Activated CD8-positive, alpha-beta T cell treated with anti-CD3 and anti-CD28 coated beads, Interleukin-2, amount 10 ng/mL, durations not matched to agents 7 days and 5 days (primary cell): Measurements from ENCODE around the gene EID2. TPM values are rescaled to one million over a fixed set of nuclear protein-coding genes. Genes with fewer than 3 reads are reported as not detected.
A peak's percentile ranks its signal among the peaks of the same experiment; 100 is the strongest.

Experiments
- ATAC-seq: fragments of 150-1000 bp; cut with Tn5 transposase; one replicate; pipeline ENCODE4 v1.10.0; 2021; ENCODE audit warnings: moderate library complexity
- CTCF ChIA-PET: fragments of 350-600 bp; sonication (Branson Sonifier 250); formaldehyde crosslinking; loops from one replicate; lab custom pipeline; 2021; ENCODE audit warnings: antibody characterized with exemption; lab: Charles Lee
- POLR2A ChIA-PET: fragments of 350-600 bp; sonication (Branson Sonifier 250); formaldehyde crosslinking; loops from one replicate; lab custom pipeline; 2021; ENCODE audit warnings: antibody characterized with exemption; lab: Charles Lee
- DNase-seq: peaks from one replicate; pipeline ENCODE4 v3.0.0-alpha.2; 2020
- H3K27ac Mint-ChIP-seq: one replicate; pipeline ENCODE4 v1.8.0; 2021; ENCODE audit warnings: mild to moderate bottlenecking, mixed read lengths
- H3K27me3 Mint-ChIP-seq: one replicate; pipeline ENCODE4 v1.8.0; 2021; ENCODE audit warnings: low read depth, mixed read lengths
- H3K36me3 Mint-ChIP-seq: one replicate; pipeline ENCODE4 v1.8.0; 2021; ENCODE audit warnings: low read depth, mixed read lengths
- H3K4me1 Mint-ChIP-seq: one replicate; pipeline ENCODE4 v1.8.0; 2021; ENCODE audit warnings: low read depth, mixed read lengths
- H3K4me3 Mint-ChIP-seq: one replicate; pipeline ENCODE4 v1.8.0; 2021; ENCODE audit warnings: mild to moderate bottlenecking, mixed read lengths
- H3K9me3 Mint-ChIP-seq: one replicate; pipeline ENCODE4 v1.8.0; 2022; ENCODE audit warnings: mixed read lengths; ENCODE audit not compliant: insufficient read depth
- total RNA-seq, 2 experiments: library from RNA; stranded (reverse); gene quantifications; one replicate each; pipeline ENCODE4 v1.2.3, GENCODE V29; 2021

Gene EID2, protein sequence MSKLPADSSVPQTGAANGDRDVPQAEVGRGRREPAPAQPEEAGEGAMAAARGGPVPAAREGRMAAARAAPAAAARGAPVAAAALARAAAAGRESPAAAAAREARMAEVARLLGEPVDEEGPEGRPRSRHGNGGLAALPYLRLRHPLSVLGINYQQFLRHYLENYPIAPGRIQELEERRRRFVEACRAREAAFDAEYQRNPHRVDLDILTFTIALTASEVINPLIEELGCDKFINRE
- 10 to 100 TPM; 18.9 to 19.9 TPM for total RNA-seq

DNA sequence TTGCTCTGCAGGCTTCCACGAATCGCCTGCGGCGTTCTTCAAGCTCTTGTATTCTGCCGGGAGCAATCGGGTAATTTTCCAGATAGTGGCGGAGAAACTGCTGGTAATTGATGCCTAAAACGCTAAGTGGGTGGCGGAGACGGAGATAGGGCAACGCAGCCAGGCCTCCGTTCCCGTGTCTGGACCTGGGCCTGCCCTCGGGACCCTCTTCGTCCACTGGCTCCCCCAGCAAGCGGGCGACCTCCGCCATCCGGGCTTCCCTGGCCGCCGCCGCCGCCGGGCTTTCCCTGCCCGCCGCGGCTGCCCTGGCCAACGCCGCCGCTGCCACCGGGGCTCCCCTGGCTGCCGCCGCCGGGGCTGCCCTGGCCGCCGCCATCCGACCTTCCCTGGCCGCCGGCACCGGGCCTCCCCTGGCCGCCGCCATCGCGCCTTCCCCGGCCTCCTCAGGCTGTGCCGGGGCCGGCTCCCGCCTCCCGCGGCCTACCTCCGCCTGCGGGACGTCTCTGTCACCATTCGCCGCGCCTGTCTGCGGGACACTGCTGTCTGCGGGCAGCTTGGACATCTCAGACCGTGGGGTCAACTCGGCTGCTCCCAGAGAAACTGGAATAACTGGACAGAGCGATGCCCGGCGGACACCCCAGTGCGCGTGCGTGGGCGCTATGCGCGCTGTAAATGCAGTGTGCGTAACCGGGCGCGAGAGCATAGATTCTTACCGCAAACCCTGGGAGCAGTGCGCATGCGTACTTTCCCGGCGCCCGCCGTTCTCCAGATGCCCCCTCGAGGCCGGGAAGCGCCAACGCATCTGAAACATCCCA lies at the start of gene EID2:
EID2 (minus strand) TSS at position 644 of the 815 bp plus-strand sequence; CDS start at position 562, 82 bp downstream.
- peak within 1 kb of the TSS; percentile 95 for H3K4me3 Mint-ChIP-seq
- peak; percentile 97 for DNase-seq
- no peaks in the 10 kb centered on the region for H3K9me3 Mint-ChIP-seq
- POLR2A ChIA-PET, result interaction anchor here (0.6 to 2.9 kb wide), 6 partner anchors 10 to 141 kb away, joined by 3 to 14 read pairs (median 5); partner anchors contain the start of genes RPS16, SUPT5H and ZFP36
- H3K4me1 Mint-ChIP-seq, result peaks cover 58% of the 10 kb centered on the region
- H3K27ac Mint-ChIP-seq, result peak within 1 kb of the TSS; percentile 94
- CTCF ChIA-PET, result interaction anchor here (0.8 to 2.5 kb wide), 6 partner anchors 99 to 133 kb away, joined by 4 to 18 read pairs (median 5); partner anchors contain the start of genes PLEKHG2 and RPS16
- peaks cover 15% of the 10 kb centered on the region for H3K36me3 Mint-ChIP-seq
- H3K27me3 Mint-ChIP-seq, result no peaks in the 10 kb centered on the region
- ATAC-seq, result peak; percentile 91

DNA sequence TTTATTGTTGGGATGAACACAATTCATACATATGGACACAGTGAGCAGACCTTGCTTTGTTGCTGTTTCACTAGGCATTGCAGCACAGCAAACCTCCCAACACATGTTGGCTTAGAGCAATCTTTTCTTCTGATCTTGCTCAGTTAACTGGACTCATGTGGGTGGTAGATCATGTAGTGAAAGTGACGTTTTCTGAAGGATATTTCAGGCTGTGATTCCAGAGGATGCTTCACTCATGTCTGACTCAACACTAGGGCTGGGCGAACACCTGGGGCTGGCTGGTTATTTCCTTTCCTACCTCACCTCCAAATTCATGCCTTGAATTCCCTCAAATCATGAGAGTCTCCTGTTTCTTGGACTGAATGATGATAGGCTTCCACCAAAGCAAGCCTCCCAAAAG lies 48.1 kb upstream of the EID2 start:
- Mint-ChIP-seq H3K36me3 (no peaks in the 10 kb centered on the region), H3K27ac (no peak overlapping the region), H3K9me3 (no peaks in the 10 kb centered on the region), H3K4me1 (no peaks in the 10 kb centered on the region), H3K4me3 (no peak overlapping the region), H3K27me3 (peaks cover 13% of the 10 kb centered on the region)
- CTCF ChIA-PET, result interaction anchor here (0.7 kb wide), 1 partner anchor 181 kb away, joined by 3 read pairs; no protein-coding TSS in a partner anchor
- DNase-seq (no peak), ATAC-seq (no peak)
- POLR2A ChIA-PET, result no interaction called here

DNA sequence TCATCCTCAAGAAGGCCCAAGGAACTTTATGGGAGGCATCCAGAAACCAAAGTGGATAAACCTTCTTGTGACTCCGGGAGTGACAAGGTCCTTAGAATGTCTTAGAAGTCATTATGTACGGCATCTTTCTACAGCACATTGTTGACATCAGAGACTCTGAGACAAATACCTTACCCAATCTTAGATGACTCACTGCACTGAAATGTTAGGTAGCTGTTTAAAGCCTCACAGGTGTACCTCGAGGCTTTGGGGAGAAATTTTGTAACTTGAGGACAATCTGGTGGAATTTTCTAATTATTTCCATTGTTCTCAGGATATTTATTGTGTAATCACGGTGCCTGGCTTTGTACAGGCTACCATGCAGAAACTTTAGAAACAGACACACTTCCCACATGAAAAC lies 47.5 kb upstream of the EID2 start:
- no peak overlapping the region for H3K27ac Mint-ChIP-seq
- H3K9me3 Mint-ChIP-seq, result no peaks in the 10 kb centered on the region

DNA sequence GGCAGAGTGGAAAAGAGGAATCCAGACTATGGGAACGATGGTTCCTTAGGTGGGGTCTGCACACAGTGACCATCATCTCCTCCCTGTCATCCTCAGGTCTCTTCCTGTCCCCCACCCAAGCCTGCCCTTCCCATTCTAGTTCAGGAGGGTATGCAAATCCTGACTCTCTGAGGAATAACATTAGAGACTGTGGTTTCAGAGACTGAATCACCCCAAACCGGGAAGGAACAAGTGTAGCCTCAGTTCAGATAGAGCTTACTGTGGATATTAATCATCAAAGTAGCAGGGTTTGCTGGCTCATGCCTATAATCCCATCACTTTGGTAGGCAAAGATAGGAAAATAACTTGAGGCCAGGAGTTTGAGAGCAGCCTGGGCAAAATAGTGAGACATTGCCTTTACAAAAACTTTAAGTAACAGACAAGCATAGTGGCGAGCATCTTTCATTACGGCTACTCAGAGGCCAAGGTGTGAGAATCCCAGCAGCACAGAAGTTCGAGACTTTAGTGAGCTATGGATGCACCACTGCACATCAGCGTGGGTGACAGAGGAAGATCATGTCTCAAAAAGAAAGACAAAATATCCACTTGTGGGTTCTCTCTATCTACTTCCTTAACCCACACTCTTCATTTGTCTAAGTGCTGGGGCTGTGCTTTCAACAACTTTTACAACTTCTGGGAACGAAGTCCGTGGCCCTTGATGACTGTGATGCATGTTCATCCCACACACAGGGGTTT lies 43.1 kb upstream of the EID2 start:
- CTCF ChIA-PET, result no interaction called here

More for the DNA sequence above, 47.5 kb upstream of the EID2 start:
- ChIA-PET CTCF (no interaction called here), POLR2A (no interaction called here)
- Mint-ChIP-seq H3K27me3 (peaks cover 11% of the 10 kb centered on the region), H3K36me3 (no peaks in the 10 kb centered on the region), H3K4me1 (no peaks in the 10 kb centered on the region), H3K4me3 (no peak overlapping the region)
- ATAC-seq (no peak), DNase-seq (no peak)

DNA sequence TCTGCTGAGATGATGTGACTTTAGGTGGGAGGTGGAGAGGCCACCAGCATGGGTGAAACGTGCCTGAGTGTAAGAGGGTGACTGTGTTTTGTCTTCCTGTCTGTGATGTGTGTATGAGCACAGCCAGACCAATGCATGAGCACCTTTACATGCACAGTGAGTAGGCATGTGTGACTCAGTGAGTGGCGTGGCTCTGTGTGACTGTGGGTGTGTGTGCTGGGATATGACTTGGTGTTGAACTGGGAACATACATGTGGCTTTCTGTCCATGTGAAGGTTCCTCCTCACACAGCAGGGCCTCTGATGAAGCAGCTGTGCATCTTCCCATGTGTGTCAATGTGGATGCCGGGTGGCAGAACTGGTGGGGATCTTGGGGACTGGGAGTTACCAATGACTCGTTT lies 42.5 kb upstream of the EID2 start:
- ChIA-PET POLR2A (no interaction called here), CTCF (no interaction called here)
- ATAC-seq, result no peak
- H3K9me3 Mint-ChIP-seq, result peaks cover 9% of the 10 kb centered on the region
- no peak overlapping the region for H3K4me3 Mint-ChIP-seq
- no peaks in the 10 kb centered on the region for H3K4me1 Mint-ChIP-seq
- DNase-seq, result no peak
- H3K36me3 Mint-ChIP-seq, result no peaks in the 10 kb centered on the region
- H3K27ac Mint-ChIP-seq, result no peak overlapping the region
- H3K27me3 Mint-ChIP-seq, result peaks cover 18% of the 10 kb centered on the region

More for the DNA sequence above, 43.1 kb upstream of the EID2 start:
- H3K27ac Mint-ChIP-seq, result no peak overlapping the region
- H3K36me3 Mint-ChIP-seq, result no peaks in the 10 kb centered on the region
- peaks cover 9% of the 10 kb centered on the region for H3K9me3 Mint-ChIP-seq
- peaks cover 14% of the 10 kb centered on the region for H3K27me3 Mint-ChIP-seq
- DNase-seq (no peak), ATAC-seq (no peak)
- no peaks in the 10 kb centered on the region for H3K4me1 Mint-ChIP-seq
- no peak overlapping the region for H3K4me3 Mint-ChIP-seq
- POLR2A ChIA-PET, result no interaction called here

DNA sequence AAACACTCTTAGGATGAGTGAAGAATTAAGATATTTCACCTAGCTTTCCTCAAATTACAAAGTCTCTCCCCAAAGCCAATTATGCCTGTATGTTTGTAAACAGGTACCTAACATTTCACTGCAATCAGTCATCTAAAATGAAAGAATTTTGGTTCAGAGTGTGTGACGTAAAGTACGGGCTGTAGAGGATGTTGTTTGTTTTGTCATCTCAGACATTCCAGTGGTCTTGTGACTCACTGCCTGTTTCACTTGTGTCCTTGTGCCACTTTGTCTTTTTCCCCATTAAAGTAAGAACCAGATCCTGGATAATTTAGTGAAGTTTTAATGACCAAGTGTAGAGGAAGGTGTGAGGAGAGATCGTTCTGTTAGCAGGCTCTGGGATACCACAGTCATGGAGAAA lies 28.6 kb upstream of the EID2 start:
- DNase-seq (no peak), ATAC-seq (no peak)
- Mint-ChIP-seq H3K4me3 (no peak overlapping the region), H3K36me3 (no peaks in the 10 kb centered on the region), H3K27me3 (peaks cover 46% of the 10 kb centered on the region), H3K27ac (no peak overlapping the region), H3K9me3 (no peaks in the 10 kb centered on the region), H3K4me1 (no peaks in the 10 kb centered on the region)
- ChIA-PET CTCF (no interaction called here), POLR2A (no interaction called here)

DNA sequence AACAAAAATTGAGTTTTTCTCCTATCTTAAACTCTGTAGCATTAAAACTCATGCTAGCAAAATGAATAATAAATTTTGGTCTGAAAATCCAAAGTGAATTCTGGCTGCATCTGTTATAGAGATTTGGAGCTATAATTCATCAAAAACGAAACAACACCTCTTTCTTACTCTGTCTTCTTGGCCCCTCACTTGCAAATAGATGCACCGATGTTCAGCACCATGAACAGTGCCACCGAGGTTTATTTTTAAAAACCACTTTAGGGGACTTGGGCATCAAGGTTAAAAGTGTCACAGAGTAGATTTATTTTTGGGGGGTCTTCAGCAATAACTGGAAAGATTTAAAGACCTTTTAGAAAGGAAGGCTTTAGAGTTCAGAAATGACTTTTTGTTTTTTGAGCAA lies 26.1 kb upstream of the EID2 start:
- Mint-ChIP-seq H3K27me3 (peaks cover 35% of the 10 kb centered on the region), H3K36me3 (no peaks in the 10 kb centered on the region), H3K9me3 (no peaks in the 10 kb centered on the region), H3K4me3 (no peak overlapping the region), H3K4me1 (no peaks in the 10 kb centered on the region), H3K27ac (no peak overlapping the region)
- ChIA-PET CTCF (no interaction called here), POLR2A (no interaction called here)
- DNase-seq (no peak), ATAC-seq (no peak)

DNA sequence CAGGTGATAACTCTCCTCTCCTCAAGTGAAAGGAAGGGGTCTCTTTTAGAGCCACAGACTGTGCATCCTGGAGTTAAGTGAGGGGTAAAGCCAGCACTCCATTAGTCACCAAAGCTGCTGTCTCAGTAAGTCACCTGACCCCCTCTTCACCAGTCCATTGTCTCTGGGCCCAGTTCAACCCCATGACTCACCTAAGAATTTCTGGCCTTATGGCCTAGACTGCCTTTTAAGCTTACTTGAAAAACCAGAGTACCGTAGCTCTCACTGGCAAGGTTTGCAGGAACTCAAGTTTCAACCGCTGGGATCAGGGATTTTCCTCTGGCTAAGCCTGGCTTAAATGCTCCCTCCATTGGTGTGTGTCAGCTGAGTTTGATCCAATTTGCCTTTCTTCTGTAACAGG lies 23.4 kb upstream of the EID2 start:
- Mint-ChIP-seq H3K27me3 (peaks cover 11% of the 10 kb centered on the region), H3K4me3 (no peak overlapping the region), H3K4me1 (peaks cover 11% of the 10 kb centered on the region), H3K27ac (no peak overlapping the region), H3K36me3 (no peaks in the 10 kb centered on the region), H3K9me3 (no peaks in the 10 kb centered on the region)
- ATAC-seq (no peak), DNase-seq (no peak)
- ChIA-PET CTCF (interaction anchor here (4.0 kb wide), 1 partner anchor 11 kb away, joined by 21 read pairs; no protein-coding TSS in a partner anchor), POLR2A (no interaction called here)

DNA sequence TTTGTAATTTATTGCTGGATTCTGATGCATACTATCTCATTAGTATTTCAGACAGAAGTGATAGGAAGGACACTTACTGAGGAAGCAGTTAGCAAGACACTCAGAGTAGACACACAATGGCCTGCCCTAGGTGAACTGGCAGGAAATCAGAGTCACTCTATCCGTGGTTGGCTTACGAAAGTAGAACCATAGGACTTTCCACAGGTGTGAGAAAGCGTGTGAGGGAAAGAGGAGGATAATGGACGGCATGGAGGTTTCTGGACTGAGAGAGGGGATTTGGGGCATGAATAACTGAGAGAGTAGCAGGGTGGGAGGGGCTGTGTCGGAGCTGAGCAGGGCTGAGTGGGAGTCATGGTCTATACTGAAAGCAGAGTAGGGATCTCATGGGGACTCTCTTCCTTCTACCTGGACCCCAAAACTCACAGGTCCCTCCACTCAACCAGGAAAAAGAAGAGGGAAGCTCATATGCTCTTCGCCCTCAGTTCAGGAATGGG lies 18.7 kb upstream of the EID2 start:
- Mint-ChIP-seq H3K27me3 (peaks cover 3% of the 10 kb centered on the region), H3K9me3 (no peaks in the 10 kb centered on the region), H3K27ac (peak overlapping the region; percentile 90), H3K36me3 (no peaks in the 10 kb centered on the region), H3K4me1 (peaks cover 25% of the 10 kb centered on the region), H3K4me3 (peak overlapping the region; percentile 55)
- ChIA-PET POLR2A (no interaction called here), CTCF (no interaction called here)
- DNase-seq (peak; percentile 25), ATAC-seq (peak; percentile 79)

DNA sequence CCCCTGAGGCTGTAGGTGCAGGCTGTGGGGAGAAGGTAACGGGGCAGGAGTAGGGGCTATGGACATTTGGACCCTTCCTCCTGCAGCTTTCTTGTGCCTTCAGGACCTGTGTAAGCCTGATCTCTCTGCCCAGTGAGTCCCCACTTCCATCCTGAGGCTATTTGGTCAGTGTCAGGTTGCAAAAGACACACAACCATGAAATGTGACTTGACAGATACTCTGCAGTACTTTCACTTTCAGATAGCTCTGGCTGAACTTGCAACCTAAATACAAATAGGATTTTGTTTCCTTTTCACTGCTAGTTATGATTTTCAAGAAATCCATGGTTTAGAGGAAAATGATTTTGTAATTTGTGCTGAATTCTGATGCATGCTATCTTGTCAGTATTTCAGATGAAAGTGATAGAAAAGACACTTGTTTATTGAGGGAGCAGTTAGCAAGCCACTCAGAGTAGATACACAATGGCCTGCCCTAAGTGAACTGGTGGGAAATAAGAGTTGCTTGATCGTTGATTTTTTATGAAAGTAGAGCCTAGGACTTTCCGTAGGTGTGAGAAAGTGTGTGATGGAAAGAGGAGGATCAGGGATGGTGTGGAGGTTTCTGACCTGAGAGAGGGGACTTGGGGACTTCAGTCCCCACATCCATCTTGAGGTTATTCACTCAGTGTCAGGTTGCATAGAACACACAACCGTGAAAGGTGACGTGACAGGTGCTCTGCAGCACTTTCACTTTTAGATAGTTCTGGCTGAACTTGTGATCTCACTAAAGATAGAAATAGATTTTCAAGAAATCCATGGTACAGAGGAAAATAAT lies 18.1 kb upstream of the EID2 start:
- no peaks in the 10 kb centered on the region for H3K9me3 Mint-ChIP-seq
- peak; percentile 70 for ATAC-seq
- H3K27me3 Mint-ChIP-seq, result peaks cover 3% of the 10 kb centered on the region
- H3K4me1 Mint-ChIP-seq, result peaks cover 27% of the 10 kb centered on the region
- no peaks in the 10 kb centered on the region for H3K36me3 Mint-ChIP-seq
- CTCF ChIA-PET, result no interaction called here
- DNase-seq, result peak; percentile 31
- POLR2A ChIA-PET, result interaction anchor here (1.0 kb wide), 1 partner anchor 123 kb away, joined by 3 read pairs; no protein-coding TSS in a partner anchor
- H3K4me3 Mint-ChIP-seq, result peak overlapping the region; percentile 55
- peak overlapping the region; percentile 90 for H3K27ac Mint-ChIP-seq

DNA sequence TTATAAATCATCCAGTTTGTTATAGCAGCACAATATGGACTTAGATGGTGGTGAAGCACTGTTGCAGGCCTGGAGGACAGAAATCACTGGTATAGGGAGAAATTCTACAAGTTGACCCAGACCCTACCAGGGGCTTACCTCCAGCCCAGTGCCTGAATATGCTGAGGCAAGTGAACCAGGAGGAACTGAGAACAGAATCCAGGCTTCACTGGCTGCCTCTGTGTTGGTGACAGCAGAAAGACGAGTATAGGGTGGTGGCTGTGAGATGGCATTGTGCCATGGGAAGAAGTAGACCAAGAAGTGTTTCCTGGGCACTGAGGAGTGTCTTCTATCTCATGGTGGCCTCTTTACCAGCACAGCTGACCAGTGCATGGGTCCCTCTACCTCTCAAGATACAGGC lies 15.9 kb upstream of the EID2 start:
- ATAC-seq (no peak), DNase-seq (no peak)
- Mint-ChIP-seq H3K27ac (no peak overlapping the region), H3K9me3 (no peaks in the 10 kb centered on the region), H3K4me3 (no peak overlapping the region), H3K4me1 (peaks cover 41% of the 10 kb centered on the region), H3K27me3 (no peaks in the 10 kb centered on the region), H3K36me3 (no peaks in the 10 kb centered on the region)
- ChIA-PET POLR2A (no interaction called here), CTCF (interaction anchor here (1.0 kb wide), 1 partner anchor 14 kb away, joined by 3 read pairs; no protein-coding TSS in a partner anchor)
